K562 (cell line): Measurements from ENCODE around the gene DNAJC30. TPM values are rescaled to one million over a fixed set of nuclear protein-coding genes. Genes with fewer than 3 reads are reported as not detected.
A peak's percentile ranks its signal among the peaks of the same experiment; 100 is the strongest.
"Not testable (repeated sequence)": the region's sequence is repeated elsewhere in the genome, so short reads cannot be mapped to it uniquely, and the experiment has no call there.

Source experiments
- ATAC-seq: fragments of 200-7000 bp; cut with Tn5 transposase; 3 replicates; pipeline ENCODE4 v1.9.1; 2020; ENCODE audit warnings: moderate library complexity
- BruUV-seq: library from RNA; stranded (reverse); fragments of 400-500 nt; replicated peaks from 2 replicates; lab custom pipeline; 2021; lab: Mats Ljungman, UMichigan
- CTCF ChIA-PET: fragments of 300-600 bp; formaldehyde crosslinking; extraction: SDS; loops from one replicate; lab custom pipeline; 2021; ENCODE audit warnings: low intra/inter-chr PET ratio; lab: Yijun Ruan, JAX
- POLR2A ChIA-PET: fragments of 300-600, 350-650 bp; sonication (Branson Sonifier 250); formaldehyde crosslinking; extraction: SDS; loops from one replicate; lab custom pipeline; 2021; ENCODE audit warnings: antibody characterized with exemption, inconsistent platforms; lab: Yijun Ruan, JAX
- DNase-seq, 4 experiments: peaks; one replicate each; pipeline versions ENCODE4 v3.0.0 to v3.0.0-alpha.2; 2011 to 2018; ENCODE audit warnings: low spot score in 3 of 4, mixed read lengths in 3 of 4; ENCODE audit errors: extremely low read depth in 1 of 4
- FAIRE-seq: peaks from 2 replicates; lab custom pipeline; 2011; peaks lifted over from hg19 to GRCh38; lab: Jason Lieb, UNC
- H2AFZ ChIP-seq: 2 replicates; pipeline ENCODE4 v1.6.0; 2011; ENCODE audit warnings: low read depth, low read length, control low read depth, inconsistent platforms
- H3K27ac ChIP-seq: fragments of 200-600 bp; 3 replicates; pipeline ENCODE4 v1.8.0; 2011; ENCODE audit warnings: low read depth, mild to moderate bottlenecking, control low read depth, inconsistent platforms, low read length, moderate library complexity, mixed read lengths; ENCODE audit errors: extremely low read depth
- H3K27me3 ChIP-seq, 2 experiments: fragments of 300-600 bp in 1 of 2; 2 replicates in 1 of 2; 3 replicates in 1 of 2; pipeline versions ENCODE4 v1.6.0 to v1.8.0; 2011; ENCODE audit warnings: inconsistent platforms in 2 of 2, low read length in 2 of 2, mild to moderate bottlenecking in 1 of 2, mixed read lengths in 1 of 2, moderate library complexity in 1 of 2; ENCODE audit not compliant: control insufficient read depth in 2 of 2, insufficient read depth in 2 of 2
- H3K36me3 ChIP-seq: fragments of 300-600 bp; 3 replicates; pipeline ENCODE4 v1.8.0; 2011; ENCODE audit warnings: mild to moderate bottlenecking, low read length, inconsistent platforms; ENCODE audit not compliant: control insufficient read depth, insufficient read depth
- H3K4me1 ChIP-seq, 2 experiments: fragments of 200-600 bp in 1 of 2; replicated peaks in 1 of 2; 2 replicates in 1 of 2; 3 replicates in 1 of 2; pipeline versions ENCODE4 v1.5.1 to v1.8.0; 2011; ENCODE audit warnings: inconsistent platforms in 2 of 2, low read length in 2 of 2, mild to moderate bottlenecking in 1 of 2, mixed read lengths in 1 of 2, moderate library complexity in 1 of 2; ENCODE audit not compliant: control insufficient read depth in 2 of 2, insufficient read depth in 2 of 2
- H3K4me2 ChIP-seq: 2 replicates; pipeline ENCODE4 v1.6.1; 2011; ENCODE audit warnings: low read length, control low read depth, inconsistent platforms, mixed read lengths; ENCODE audit not compliant: insufficient read depth
- H3K4me3 ChIP-seq: fragments of 200-600 bp; sonication (generic), shearing (Covaris generic); 2 replicates; pipeline ENCODE4 v1.5.1; 2016; ENCODE audit warnings: control low read depth, inconsistent platforms
- H3K79me2 ChIP-seq: fragments of 200-600 bp; 3 replicates; pipeline ENCODE4 v1.8.0; 2011; ENCODE audit warnings: low read length, inconsistent platforms; ENCODE audit not compliant: control insufficient read depth, insufficient read depth
- H3K9ac ChIP-seq, 2 experiments: 2 replicates each; pipeline versions ENCODE4 v1.6.0 to v1.6.1; 2011; ENCODE audit warnings: low read depth in 2 of 2, low read length in 2 of 2, control low read depth in 1 of 2, inconsistent platforms in 1 of 2, mild to moderate bottlenecking in 1 of 2, mixed read lengths in 1 of 2; ENCODE audit not compliant: insufficient read depth in 1 of 2
- H3K9me1 ChIP-seq: one replicate; pipeline ENCODE4 v1.6.0; 2011; ENCODE audit warnings: inconsistent platforms, mild to moderate bottlenecking, low read length, moderate library complexity; ENCODE audit not compliant: control insufficient read depth, insufficient read depth
- H3K9me3 ChIP-seq: replicated peaks from 2 replicates; pipeline ENCODE4 v1.5.1; 2011; ENCODE audit warnings: low read depth, low read length, inconsistent platforms; ENCODE audit not compliant: control insufficient read depth, insufficient read depth
- H4K20me1 ChIP-seq: replicated peaks from 2 replicates; pipeline ENCODE4 v1.6.1; 2011; ENCODE audit warnings: low read length, inconsistent platforms, mixed read lengths; ENCODE audit not compliant: control insufficient read depth, insufficient read depth
- ARID2 ChIP-seq: fragments of 450-650 bp; IDR thresholded peaks from 2 replicates; pipeline ENCODE4 v1.6.1; 2017; ENCODE audit warnings: antibody characterized with exemption, mild to moderate bottlenecking
- ARNT ChIP-seq, 2 experiments: fragments of 450-650 bp; IDR thresholded peaks; 2 replicates each; pipeline ENCODE4 v1.6.1; 2016; ENCODE audit warnings: mild to moderate bottlenecking in 1 of 2
- EHMT2 ChIP-seq: fragments of 450-650 bp; IDR thresholded peaks from 2 replicates; pipeline ENCODE4 v1.6.1; 2018; ENCODE audit warnings: antibody characterized with exemption
- GATAD2A ChIP-seq: fragments of 450-650 bp; IDR thresholded peaks from 2 replicates; pipeline ENCODE4 v1.6.1; 2017
- HDAC1 ChIP-seq, 2 experiments: fragments of 450-650 bp; IDR thresholded peaks; 2 replicates each; pipeline ENCODE4 v1.6.1; 2016 to 2017; ENCODE audit warnings: inconsistent platforms in 1 of 2, mild to moderate bottlenecking in 1 of 2, moderate library complexity in 1 of 2
- HLTF ChIP-seq: fragments of 450-650 bp; IDR thresholded peaks from 2 replicates; pipeline ENCODE4 v1.6.1; 2016
- KDM1A ChIP-seq, 2 experiments: fragments of 450-650 bp; IDR thresholded peaks; 2 replicates each; pipeline ENCODE4 v1.6.1; 2016; ENCODE audit warnings: mild to moderate bottlenecking in 2 of 2
- MCM3 ChIP-seq: fragments of 450-650 bp; IDR thresholded peaks from 2 replicates; pipeline ENCODE4 v1.6.1; 2016
- NFIC ChIP-seq: fragments of 450-650 bp; IDR thresholded peaks from 2 replicates; pipeline ENCODE4 v1.6.1; 2017; ENCODE audit warnings: mild to moderate bottlenecking, inconsistent platforms
- whole genome bisulfite sequencing: fragments of 100-300 bp; shearing (Covaris generic); methylation state at CpG from one replicate; pipeline ENCODE4 v1.1.6; 2016; ENCODE audit warnings: low coverage, mixed read lengths; ENCODE audit not compliant: insufficient coverage; ENCODE audit errors: missing lambda C conversion rate; 5-methylcytosine and 5-hydroxymethylcytosine counted together
- in situ Hi-C: fragments of 300-500 bp; cut with MboI; formaldehyde crosslinking; loops from 4 replicates; pipeline ENCODE4 v1.15.0; 2018; ENCODE audit warnings: inconsistent platforms, mixed read lengths
- intact Hi-C: fragments of 100-400 bp; cut with micrococcal nuclease; formaldehyde crosslinking; loops from 2 replicates; pipeline ENCODE4 v1.14.2; 2022
- polyA plus RNA-seq, 8 experiments: library from polyadenylated mRNA; depleted of rRNA in 4 of 8; stranded (reverse) in 5 of 8; unstranded in 3 of 8; fragments of >200 nt; fragmentation: Nextera tagmentation in 2 of 8; fragmentation: Illumina TruSeq in 1 of 8; extraction: Ambion mirVana in 2 of 8; extraction: Trizol in 1 of 8; gene quantifications; 2 replicates each; pipeline versions ENCODE4 v1.2.1 to v1.2.3, GENCODE V29; 2011 to 2014; ENCODE audit warnings: inconsistent platforms in 1 of 8, missing spikeins in 1 of 8
- total RNA-seq, 7 experiments: library from RNA; depleted of rRNA in 6 of 7; stranded (reverse); fragments of >200 nt in 6 of 7; fragmentation: Illumina TruSeq in 2 of 7; extraction: Trizol in 2 of 7; gene quantifications; 2 replicates each; pipeline versions ENCODE4 v1.2.1 to v1.2.3, GENCODE V29; 2011 to 2021; ENCODE audit warnings: low replicate concordance in 1 of 7
- TF ChIP-seq, protein P1 (sequence below): fragments of 450-650 bp; IDR thresholded peaks from 2 replicates; pipeline ENCODE4 v1.6.1; 2018; ENCODE audit warnings: mild to moderate bottlenecking, low read depth; ENCODE audit not compliant: partially characterized antibody
- TF ChIP-seq, protein P2 (sequence below): sonication (generic); formaldehyde crosslinking; IDR thresholded peaks from 2 replicates; pipeline ENCODE4 v1.8.0; 2023; ENCODE audit warnings: mild to moderate bottlenecking, missing genetic modification reagents

Gene DNAJC30
- total and polyA plus RNA-seq, 9 of the 15 experiments (the other 6 are each of a cell fraction or from before 2014, with no cell fraction given): 1.1 to 11.3 (median 4.6) TPM

- H3K9ac ChIP-seq, POLR2A ChIA-PET, FAIRE-seq, H3K4me3 ChIP-seq, H3K27ac ChIP-seq, H3K79me2 ChIP-seq, BruUV-seq, H3K9me3 ChIP-seq, intact Hi-C loops, DNase-seq, ATAC-seq, H4K20me1 ChIP-seq, H3K36me3 ChIP-seq, in situ Hi-C loops, CTCF ChIA-PET, H3K4me2 ChIP-seq, H3K27me3 ChIP-seq, H3K9me1 ChIP-seq, H2AFZ ChIP-seq: not testable (repeated sequence)
- 13% methylated on average over 4 of the region's 4 CpGs for WGBS
- peak; percentile 36; the same call in 1 of the 2 replicates for TF ChIP-seq NFIC
- H3K4me1 ChIP-seq: peaks cover 8 to 10% of the 10 kb centered on the region in 2 experiments; a peak in 4 of 5 replicates
Observed at GRCh38 chr7:73660594-73660993, 22.7 kb downstream of the DNAJC30 start.

DNA sequence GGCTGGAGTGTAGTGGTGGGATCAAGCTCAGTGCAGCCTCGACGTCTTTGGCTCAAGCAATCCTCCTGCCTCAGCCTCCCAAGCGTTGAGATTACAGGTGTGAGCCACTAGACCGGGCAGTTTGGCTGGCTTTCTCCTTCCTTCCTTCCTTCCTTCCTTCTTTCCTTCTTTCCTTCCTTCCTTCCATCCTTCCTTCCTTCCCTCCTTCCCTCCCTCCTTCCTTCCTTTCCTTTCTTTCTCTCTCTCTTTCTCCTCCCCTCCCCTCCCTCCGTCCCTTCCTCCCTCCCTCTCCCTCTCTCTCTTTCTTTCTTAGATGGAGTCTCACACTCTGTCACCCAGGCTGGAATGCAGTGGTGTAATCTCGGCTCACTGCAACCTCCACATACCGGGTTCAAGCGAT lies 23.3 kb downstream of the DNAJC30 start:
- Histone ChIP-seq H3K27ac (no peak overlapping the region), H3K9ac (no peak overlapping the region; a peak in 1 of 4 replicates), H3K4me3 (no peak overlapping the region), H4K20me1 (no peaks in the 10 kb centered on the region), H3K4me1 (peaks cover 5% of the 10 kb centered on the region in 2 experiments; a peak in 4 of 5 replicates), H3K27me3 (peaks cover 5 to 6% of the 10 kb centered on the region in 2 experiments; a peak in 3 of 5 replicates), H3K36me3 (no peaks in the 10 kb centered on the region), H3K4me2 (no peak overlapping the region), H2AFZ (no peak overlapping the region), H3K9me1 (no peaks in the 10 kb centered on the region), H3K79me2 (no peaks in the 10 kb centered on the region), H3K9me3 (peaks cover 12% of the 10 kb centered on the region)
- WGBS: 15% methylated on average over 8 of the region's 8 CpGs
- ChIA-PET CTCF (no interaction called here), POLR2A (interaction anchor here (0.5 to 0.9 kb wide), 2 partner anchors 13 to 31 kb away, joined by 3 to 5 read pairs; no protein-coding TSS in a partner anchor)
- no TSS peak for BruUV-seq
- no peak for DNase-seq
- no peak for FAIRE-seq
- ATAC-seq: no peak
- in situ Hi-C loops: no loop called here
- intact Hi-C loops: no loop called here
- TF ChIP-seq HLTF (0 out of 2 replicates have a peak, but pooled peaks have one; percentile 15), EHMT2 (0 out of 2 replicates have a peak, but pooled peaks have one; percentile 12), HDAC1 (IDR thresholded peaks at IDR 0.05) (0 out of 4 replicates have a peak, but pooled peaks of 1 of the 2 experiments have one; percentile 44), GATAD2A (no peak), ARID2 (0 out of 2 replicates have a peak, but pooled peaks have one; percentile 10), ARNT (IDR thresholded peaks at IDR 0.05) (0 out of 4 replicates have a peak, but pooled peaks of 1 of the 2 experiments have one; percentile 33), KDM1A (IDR thresholded peaks at IDR 0.05) (peak; percentile 15 to 38; a peak in 2 of 4 replicates), MCM3 (peak; percentile 84)
- TF ChIP-seq, protein P1, sequence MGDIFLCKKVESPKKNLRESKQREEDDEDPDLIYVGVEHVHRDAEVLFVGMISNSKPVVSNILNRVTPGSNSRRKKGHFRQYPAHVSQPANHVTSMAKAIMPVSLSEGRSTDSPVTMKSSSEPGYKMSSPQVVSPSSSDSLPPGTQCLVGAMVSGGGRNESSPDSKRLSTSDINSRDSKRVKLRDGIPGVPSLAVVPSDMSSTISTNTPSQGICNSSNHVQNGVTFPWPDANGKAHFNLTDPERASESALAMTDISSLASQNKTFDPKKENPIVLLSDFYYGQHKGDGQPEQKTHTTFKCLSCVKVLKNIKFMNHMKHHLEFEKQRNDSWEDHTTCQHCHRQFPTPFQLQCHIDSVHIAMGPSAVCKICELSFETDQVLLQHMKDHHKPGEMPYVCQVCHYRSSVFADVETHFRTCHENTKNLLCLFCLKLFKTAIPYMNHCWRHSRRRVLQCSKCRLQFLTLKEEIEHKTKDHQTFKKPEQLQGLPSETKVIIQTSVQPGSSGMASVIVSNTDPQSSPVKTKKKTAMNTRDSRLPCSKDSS: peak; percentile 22
- TF ChIP-seq, protein P2, sequence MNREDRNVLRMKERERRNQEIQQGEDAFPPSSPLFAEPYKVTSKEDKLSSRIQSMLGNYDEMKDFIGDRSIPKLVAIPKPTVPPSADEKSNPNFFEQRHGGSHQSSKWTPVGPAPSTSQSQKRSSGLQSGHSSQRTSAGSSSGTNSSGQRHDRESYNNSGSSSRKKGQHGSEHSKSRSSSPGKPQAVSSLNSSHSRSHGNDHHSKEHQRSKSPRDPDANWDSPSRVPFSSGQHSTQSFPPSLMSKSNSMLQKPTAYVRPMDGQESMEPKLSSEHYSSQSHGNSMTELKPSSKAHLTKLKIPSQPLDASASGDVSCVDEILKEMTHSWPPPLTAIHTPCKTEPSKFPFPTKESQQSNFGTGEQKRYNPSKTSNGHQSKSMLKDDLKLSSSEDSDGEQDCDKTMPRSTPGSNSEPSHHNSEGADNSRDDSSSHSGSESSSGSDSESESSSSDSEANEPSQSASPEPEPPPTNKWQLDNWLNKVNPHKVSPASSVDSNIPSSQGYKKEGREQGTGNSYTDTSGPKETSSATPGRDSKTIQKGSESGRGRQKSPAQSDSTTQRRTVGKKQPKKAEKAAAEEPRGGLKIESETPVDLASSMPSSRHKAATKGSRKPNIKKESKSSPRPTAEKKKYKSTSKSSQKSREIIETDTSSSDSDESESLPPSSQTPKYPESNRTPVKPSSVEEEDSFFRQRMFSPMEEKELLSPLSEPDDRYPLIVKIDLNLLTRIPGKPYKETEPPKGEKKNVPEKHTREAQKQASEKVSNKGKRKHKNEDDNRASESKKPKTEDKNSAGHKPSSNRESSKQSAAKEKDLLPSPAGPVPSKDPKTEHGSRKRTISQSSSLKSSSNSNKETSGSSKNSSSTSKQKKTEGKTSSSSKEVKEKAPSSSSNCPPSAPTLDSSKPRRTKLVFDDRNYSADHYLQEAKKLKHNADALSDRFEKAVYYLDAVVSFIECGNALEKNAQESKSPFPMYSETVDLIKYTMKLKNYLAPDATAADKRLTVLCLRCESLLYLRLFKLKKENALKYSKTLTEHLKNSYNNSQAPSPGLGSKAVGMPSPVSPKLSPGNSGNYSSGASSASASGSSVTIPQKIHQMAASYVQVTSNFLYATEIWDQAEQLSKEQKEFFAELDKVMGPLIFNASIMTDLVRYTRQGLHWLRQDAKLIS (CRISPR knock-in tag): no peak
